SK-N-SH (cell line): ENCODE results near the gene BAHCC1. TPM values are rescaled to one million over a fixed set of nuclear protein-coding genes. Genes with fewer than 3 reads are reported as not detected.

Source experiments
- CTCF ChIA-PET: fragments of 300-600, 350-600 bp; formaldehyde crosslinking; extraction: SDS; loops from one replicate; lab custom pipeline; 2021; lab: Yijun Ruan, JAX
- POLR2A ChIA-PET: fragments of 350-600 bp; sonication (Branson Sonifier 250); formaldehyde crosslinking; extraction: SDS; loops from one replicate; lab custom pipeline; 2020; ENCODE audit warnings: antibody characterized with exemption, inconsistent platforms; lab: Yijun Ruan, JAX
- DNase-seq: peaks from one replicate; pipeline ENCODE4 v3.0.0; 2012
- H2AFZ ChIP-seq: fragments of 200-600 bp; sonication (generic); 2 replicates; pipeline ENCODE4 v1.8.1; 2016; ENCODE audit warnings: antibody characterized with exemption, mild to moderate bottlenecking, low read depth
- H3F3A ChIP-seq: fragments of 200-600 bp; sonication (generic); replicated peaks from 2 replicates; pipeline ENCODE3; 2016; ENCODE audit warnings: antibody characterized with exemption, mild to moderate bottlenecking; ENCODE audit not compliant: insufficient read depth
- H3K27ac ChIP-seq, 2 experiments: fragments of 200-500 bp in 1 of 2; fragments of 200-600 bp in 1 of 2; sonication (Bioruptor generic) in 1 of 2; sonication (generic), shearing (Covaris generic) in 1 of 2; 2 replicates each; pipeline versions ENCODE4 v1.5.1 to v1.6.1; 2014 to 2016; ENCODE audit warnings: low read depth in 2 of 2, inconsistent platforms in 1 of 2, low read length in 1 of 2, mild to moderate bottlenecking in 1 of 2, mixed read lengths in 1 of 2
- H3K27me3 ChIP-seq: fragments of 200-600 bp; sonication (generic), shearing (Covaris generic); 2 replicates; pipeline ENCODE4 v1.6.1; 2016; ENCODE audit warnings: mixed run types; ENCODE audit not compliant: insufficient read depth
- H3K36me3 ChIP-seq, 2 experiments: fragments of 200-500 bp in 1 of 2; fragments of 200-600 bp in 1 of 2; sonication (Bioruptor generic) in 1 of 2; sonication (generic) in 1 of 2; replicated peaks in 1 of 2; 2 replicates each; pipeline versions ENCODE3 to v1.5.1; 2014 to 2016; ENCODE audit warnings: low read length in 1 of 2, mild to moderate bottlenecking in 1 of 2; ENCODE audit not compliant: insufficient read depth in 2 of 2, control insufficient read depth in 1 of 2
- H3K4me1 ChIP-seq, 2 experiments: fragments of 200-500 bp in 1 of 2; fragments of 200-600 bp in 1 of 2; sonication (Bioruptor generic) in 1 of 2; sonication (generic), shearing (Covaris generic) in 1 of 2; 2 replicates each; pipeline versions ENCODE4 v1.5.1 to v1.6.1; 2014 to 2016; ENCODE audit warnings: low read depth in 1 of 2, low read length in 1 of 2, mixed run types in 1 of 2; ENCODE audit not compliant: insufficient read depth in 2 of 2, control insufficient read depth in 1 of 2
- H3K4me2 ChIP-seq: fragments of 200-600 bp; sonication (generic), shearing (Covaris generic); 2 replicates; pipeline ENCODE4 v1.6.1; 2017; ENCODE audit warnings: mixed run types
- H3K4me3 ChIP-seq, 2 experiments: fragments of 200-500 bp in 1 of 2; fragments of 200-600 bp in 1 of 2; sonication (Bioruptor generic) in 1 of 2; sonication (generic), shearing (Covaris generic) in 1 of 2; 2 replicates each; pipeline versions ENCODE4 v1.5.1 to v1.8.1; 2014 to 2016; ENCODE audit warnings: low read depth in 2 of 2, inconsistent platforms in 1 of 2, low read length in 1 of 2, mild to moderate bottlenecking in 1 of 2, mixed read lengths in 1 of 2, moderate library complexity in 1 of 2
- H3K79me2 ChIP-seq: fragments of 200-600 bp; sonication (generic); 2 replicates; pipeline ENCODE4 v1.8.1; 2017; ENCODE audit warnings: mild to moderate bottlenecking; ENCODE audit not compliant: insufficient read depth
- H3K9ac ChIP-seq: fragments of 200-600 bp; sonication (generic); 2 replicates; pipeline ENCODE4 v1.6.1; 2017; ENCODE audit warnings: mixed run types
- H3K9me2 ChIP-seq: fragments of 200-600 bp; sonication (generic); 2 replicates; pipeline ENCODE4 v1.6.1; 2017; ENCODE audit warnings: mixed run types
- H3K9me3 ChIP-seq: fragments of 200-600 bp; sonication (generic); 2 replicates; pipeline ENCODE4 v1.6.1; 2017; ENCODE audit warnings: mixed run types, mild to moderate bottlenecking, moderate library complexity
- H4K20me1 ChIP-seq: fragments of 200-600 bp; sonication (generic); 2 replicates; pipeline ENCODE4 v1.6.1; 2017; ENCODE audit warnings: mild to moderate bottlenecking, mixed run types; ENCODE audit not compliant: insufficient read depth
- CHD2 ChIP-seq: fragments of 150-350 bp; IDR thresholded peaks from 2 replicates; pipeline ENCODE4 v1.6.1; 2018; ENCODE audit warnings: low read length; ENCODE audit not compliant: partially characterized antibody
- FOSL2 ChIP-seq: IDR thresholded peaks from 2 replicates; pipeline ENCODE4 v1.4.0; 2012; ENCODE audit warnings: low read depth, mild to moderate bottlenecking, moderate library complexity, borderline replicate concordance
- FOXJ3 ChIP-seq: sonication (generic); formaldehyde crosslinking; IDR thresholded peaks from 2 replicates; pipeline ENCODE4 v1.5.1; 2020; ENCODE audit warnings: mild to moderate bottlenecking, missing genetic modification reagents
- NFIC ChIP-seq: IDR thresholded peaks from 2 replicates; pipeline ENCODE4 v1.4.0; 2012; ENCODE audit warnings: borderline replicate concordance
- POLR2AphosphoS5 ChIP-seq: IDR thresholded peaks from 2 replicates; pipeline ENCODE4 v1.6.1; 2012; ENCODE audit warnings: low read depth, low read length
- RCOR1 ChIP-seq: fragments of 150-350 bp; IDR thresholded peaks from 2 replicates; pipeline ENCODE4 v1.6.1; 2017; ENCODE audit warnings: antibody characterized with exemption, low read length
- SIN3A ChIP-seq: IDR thresholded peaks from 2 replicates; pipeline ENCODE4 v1.6.1; 2012; ENCODE audit warnings: low read depth, mild to moderate bottlenecking, low read length, moderate library complexity, borderline replicate concordance
- TAF1 ChIP-seq: IDR thresholded peaks from 2 replicates; pipeline ENCODE4 v1.6.1; 2012; ENCODE audit warnings: low read depth, mild to moderate bottlenecking, low read length, moderate library complexity, borderline replicate concordance
- TCF12 ChIP-seq: IDR thresholded peaks from 2 replicates; pipeline ENCODE4 v1.4.0; 2012
- WGBS: methylation state at CpG from one replicate; pipeline ENCODE4 v1.1.6; 2017; ENCODE audit warnings: low lambda C conversion rate; 5-methylcytosine and 5-hydroxymethylcytosine counted together
- polyA plus RNA-seq, 3 experiments: library from polyadenylated mRNA; depleted of rRNA; stranded (reverse); fragments of >200 nt; gene quantifications; 2 replicates each; pipeline ENCODE4 v1.2.3, GENCODE V29; 2012
- TF ChIP-seq, protein P1 (sequence below): IDR thresholded peaks from 2 replicates; pipeline ENCODE4 v1.6.1; 2012; ENCODE audit warnings: mild to moderate bottlenecking, low read depth, low read length, moderate library complexity
- TF ChIP-seq, protein P2 (sequence below): fragments of 200-600 bp; sonication (generic); IDR thresholded peaks from 2 replicates; pipeline ENCODE4 v1.6.1; 2017; ENCODE audit warnings: antibody characterized with exemption, mild to moderate bottlenecking, moderate library complexity

The BAHCC1 gene
- polyA plus RNA-seq, 1 of the 3 experiments (the other 2 are of a cell fraction): 6.4 TPM

DNA sequence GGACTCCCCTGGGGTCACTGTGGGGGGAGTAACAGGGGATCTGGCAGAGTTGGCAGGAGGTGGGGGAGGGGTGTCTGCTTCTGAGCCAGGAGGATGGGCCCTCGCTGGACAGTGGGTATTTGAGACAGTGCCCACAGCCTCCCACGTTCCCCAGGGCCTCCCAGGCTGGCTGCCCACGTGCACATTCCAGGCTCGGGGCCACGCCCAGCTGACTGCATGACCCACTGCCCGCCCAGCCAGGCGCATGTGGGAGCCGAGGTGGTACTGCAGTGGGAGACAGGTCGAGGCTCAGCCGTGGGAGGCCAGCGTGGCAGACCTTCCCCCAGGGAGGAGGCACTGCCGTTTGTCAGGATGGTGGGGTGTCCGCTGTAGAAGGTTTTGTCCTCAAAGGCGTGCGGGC lies 38.8 kb downstream of the BAHCC1 start (continued):
- TF ChIP-seq TAF1 (no peak), FOSL2 (no peak)
- TF ChIP-seq, all 33 proteins: peak for 0

- 90% methylated on average over 17 of the region's 17 CpGs for WGBS
- H3K4me2 ChIP-seq: no peak overlapping the region
- no peak for TF ChIP-seq CHD2
- TF ChIP-seq SIN3A: no peak
- TF ChIP-seq, protein P1, sequence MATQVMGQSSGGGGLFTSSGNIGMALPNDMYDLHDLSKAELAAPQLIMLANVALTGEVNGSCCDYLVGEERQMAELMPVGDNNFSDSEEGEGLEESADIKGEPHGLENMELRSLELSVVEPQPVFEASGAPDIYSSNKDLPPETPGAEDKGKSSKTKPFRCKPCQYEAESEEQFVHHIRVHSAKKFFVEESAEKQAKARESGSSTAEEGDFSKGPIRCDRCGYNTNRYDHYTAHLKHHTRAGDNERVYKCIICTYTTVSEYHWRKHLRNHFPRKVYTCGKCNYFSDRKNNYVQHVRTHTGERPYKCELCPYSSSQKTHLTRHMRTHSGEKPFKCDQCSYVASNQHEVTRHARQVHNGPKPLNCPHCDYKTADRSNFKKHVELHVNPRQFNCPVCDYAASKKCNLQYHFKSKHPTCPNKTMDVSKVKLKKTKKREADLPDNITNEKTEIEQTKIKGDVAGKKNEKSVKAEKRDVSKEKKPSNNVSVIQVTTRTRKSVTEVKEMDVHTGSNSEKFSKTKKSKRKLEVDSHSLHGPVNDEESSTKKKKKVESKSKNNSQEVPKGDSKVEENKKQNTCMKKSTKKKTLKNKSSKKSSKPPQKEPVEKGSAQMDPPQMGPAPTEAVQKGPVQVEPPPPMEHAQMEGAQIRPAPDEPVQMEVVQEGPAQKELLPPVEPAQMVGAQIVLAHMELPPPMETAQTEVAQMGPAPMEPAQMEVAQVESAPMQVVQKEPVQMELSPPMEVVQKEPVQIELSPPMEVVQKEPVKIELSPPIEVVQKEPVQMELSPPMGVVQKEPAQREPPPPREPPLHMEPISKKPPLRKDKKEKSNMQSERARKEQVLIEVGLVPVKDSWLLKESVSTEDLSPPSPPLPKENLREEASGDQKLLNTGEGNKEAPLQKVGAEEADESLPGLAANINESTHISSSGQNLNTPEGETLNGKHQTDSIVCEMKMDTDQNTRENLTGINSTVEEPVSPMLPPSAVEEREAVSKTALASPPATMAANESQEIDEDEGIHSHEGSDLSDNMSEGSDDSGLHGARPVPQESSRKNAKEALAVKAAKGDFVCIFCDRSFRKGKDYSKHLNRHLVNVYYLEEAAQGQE: no peak
- TF ChIP-seq TCF12: no peak
- TF ChIP-seq RCOR1: no peak
- no peak for TF ChIP-seq TAF1
- TF ChIP-seq FOXJ3: no peak
- TF ChIP-seq, protein P2, sequence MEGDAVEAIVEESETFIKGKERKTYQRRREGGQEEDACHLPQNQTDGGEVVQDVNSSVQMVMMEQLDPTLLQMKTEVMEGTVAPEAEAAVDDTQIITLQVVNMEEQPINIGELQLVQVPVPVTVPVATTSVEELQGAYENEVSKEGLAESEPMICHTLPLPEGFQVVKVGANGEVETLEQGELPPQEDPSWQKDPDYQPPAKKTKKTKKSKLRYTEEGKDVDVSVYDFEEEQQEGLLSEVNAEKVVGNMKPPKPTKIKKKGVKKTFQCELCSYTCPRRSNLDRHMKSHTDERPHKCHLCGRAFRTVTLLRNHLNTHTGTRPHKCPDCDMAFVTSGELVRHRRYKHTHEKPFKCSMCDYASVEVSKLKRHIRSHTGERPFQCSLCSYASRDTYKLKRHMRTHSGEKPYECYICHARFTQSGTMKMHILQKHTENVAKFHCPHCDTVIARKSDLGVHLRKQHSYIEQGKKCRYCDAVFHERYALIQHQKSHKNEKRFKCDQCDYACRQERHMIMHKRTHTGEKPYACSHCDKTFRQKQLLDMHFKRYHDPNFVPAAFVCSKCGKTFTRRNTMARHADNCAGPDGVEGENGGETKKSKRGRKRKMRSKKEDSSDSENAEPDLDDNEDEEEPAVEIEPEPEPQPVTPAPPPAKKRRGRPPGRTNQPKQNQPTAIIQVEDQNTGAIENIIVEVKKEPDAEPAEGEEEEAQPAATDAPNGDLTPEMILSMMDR: no peak
- no peak for TF ChIP-seq POLR2AphosphoS5
- TF ChIP-seq NFIC: no peak
- H3K9me3 ChIP-seq: no peaks in the 10 kb centered on the region
- no peak for DNase-seq
- H3K4me1 ChIP-seq: peaks cover 2 to 52% of the 10 kb centered on the region in 2 experiments; a peak in 3 of 4 replicates
- no peak overlapping the region for H3K27ac ChIP-seq
- H2AFZ ChIP-seq: no peak overlapping the region
- no peaks in the 10 kb centered on the region for H3K27me3 ChIP-seq
- H3K9me2 ChIP-seq: no peaks in the 10 kb centered on the region
- H3K4me3 ChIP-seq: no peak overlapping the region
- CTCF ChIA-PET: interaction anchor here (0.6 to 3.8 kb wide), 6 partner anchors 27 to 182 kb away, joined by 3 to 18 read pairs (median 4); no protein-coding TSS in a partner anchor
- POLR2A ChIA-PET: interaction anchor here (1.5 kb wide), 1 partner anchor 78 kb away, joined by 6 read pairs; the partner anchor contains the start of gene ACTG1
- H4K20me1 ChIP-seq: peaks cover 34% of the 10 kb centered on the region
- no peak overlapping the region for H3K9ac ChIP-seq
- no peaks in the 10 kb centered on the region for H3K36me3 ChIP-seq
- no peaks in the 10 kb centered on the region for H3K79me2 ChIP-seq
- no peaks in the 10 kb centered on the region for H3F3A ChIP-seq
Observed at GRCh38 chr17:81434681-81435417, 39.6 kb downstream of the BAHCC1 start.
